H1 (cell line): ENCODE data around the gene SMIM5. TPM values are rescaled to one million over a fixed set of nuclear protein-coding genes. Genes with fewer than 3 reads are reported as not detected.

Experiments used
- CTCF ChIA-PET: fragments of 300-600 bp; sonication (Branson Sonifier 250); formaldehyde crosslinking; loops from one replicate; lab custom pipeline; 2021; ENCODE audit not compliant: partially characterized antibody; lab: Charles Lee
- POLR2A ChIA-PET: fragments of 300-600 bp; sonication (Branson Sonifier 250); formaldehyde crosslinking; loops from one replicate; lab custom pipeline; 2021; ENCODE audit warnings: inconsistent platforms; ENCODE audit not compliant: partially characterized antibody; lab: Charles Lee
- DNase-seq, 2 experiments: peaks; one replicate each; pipeline versions ENCODE4 v3.0.0 to v3.0.0-alpha.2; 2010 to 2022; ENCODE audit warnings: low spot score in 2 of 2, low read depth in 1 of 2, mixed read lengths in 1 of 2
- FAIRE-seq: peaks from 2 replicates; lab custom pipeline; 2011; peaks lifted over from hg19 to GRCh38; lab: Jason Lieb, UNC
- H2AFZ ChIP-seq: 2 replicates; pipeline ENCODE4 v1.8.1; 2012; ENCODE audit warnings: low read length, inconsistent platforms
- H2AK5ac ChIP-seq: 2 replicates; pipeline ENCODE4 v1.6.1; 2013; ENCODE audit warnings: low read depth, low read length
- H2BK120ac ChIP-seq: replicated peaks from 2 replicates; pipeline ENCODE3; 2013; ENCODE audit warnings: low read depth, low read length, inconsistent platforms
- H2BK12ac ChIP-seq: 2 replicates; pipeline ENCODE4 v1.6.1; 2013; ENCODE audit warnings: low read depth, low read length
- H2BK15ac ChIP-seq: 2 replicates; pipeline ENCODE4 v1.6.1; 2013; ENCODE audit warnings: low read length
- H2BK20ac ChIP-seq: 2 replicates; pipeline ENCODE4 v1.6.1; 2013; ENCODE audit warnings: low read length
- H2BK5ac ChIP-seq: 2 replicates; pipeline ENCODE4 v1.6.1; 2013; ENCODE audit warnings: low read depth, low read length
- H3K14ac ChIP-seq: 2 replicates; pipeline ENCODE4 v1.6.1; 2013; ENCODE audit warnings: inconsistent platforms; ENCODE audit not compliant: insufficient read length
- H3K18ac ChIP-seq: 2 replicates; pipeline ENCODE4 v1.6.1; 2013; ENCODE audit warnings: low read length; ENCODE audit errors: extremely low read depth
- H3K23ac ChIP-seq: 2 replicates; pipeline ENCODE4 v1.6.1; 2013; ENCODE audit warnings: inconsistent platforms; ENCODE audit not compliant: insufficient read length
- H3K23me2 ChIP-seq: 2 replicates; pipeline ENCODE4 v1.6.1; 2013; ENCODE audit warnings: low read depth, low read length
- H3K27ac ChIP-seq: 2 replicates; pipeline ENCODE4 v1.6.1; 2011; ENCODE audit warnings: low read depth, low read length, inconsistent platforms
- H3K27me3 ChIP-seq, 4 experiments: replicated peaks in 1 of 4; 1 replicate in 1 of 4; 2 replicates in 3 of 4; pipeline versions ENCODE4 v1.6.1 to v1.8.1; 2011 to 2013; ENCODE audit warnings: low read length in 3 of 4, mild to moderate bottlenecking in 3 of 4, inconsistent platforms in 2 of 4, mixed read lengths in 2 of 4, moderate library complexity in 1 of 4; ENCODE audit not compliant: control insufficient read depth in 3 of 4, insufficient read depth in 3 of 4; ENCODE audit errors: extremely low read depth in 1 of 4
- H3K36me3 ChIP-seq, 4 experiments: 2 replicates each; pipeline versions ENCODE4 v1.6.1 to v1.8.1; 2011 to 2013; ENCODE audit warnings: mild to moderate bottlenecking in 4 of 4, low read length in 3 of 4, moderate library complexity in 2 of 4, control low read depth in 1 of 4, inconsistent platforms in 1 of 4; ENCODE audit not compliant: insufficient read depth in 4 of 4, control insufficient read depth in 2 of 4
- H3K4ac ChIP-seq: replicated peaks from 2 replicates; pipeline ENCODE3; 2013; ENCODE audit warnings: low read length, low read depth, mixed read lengths, inconsistent platforms; ENCODE audit not compliant: insufficient read length
- H3K4me1 ChIP-seq, 4 experiments: replicated peaks in 1 of 4; 1 replicate in 1 of 4; 2 replicates in 3 of 4; pipeline versions ENCODE4 v1.6.1 to v1.8.1; 2011 to 2013; ENCODE audit warnings: low read length in 3 of 4, inconsistent platforms in 2 of 4, mixed read lengths in 1 of 4; ENCODE audit not compliant: insufficient read depth in 4 of 4, control insufficient read depth in 3 of 4
- H3K4me2 ChIP-seq, 2 experiments: 2 replicates each; pipeline versions ENCODE4 v1.6.1 to v1.8.1; 2011 to 2013; ENCODE audit warnings: low read depth in 2 of 2, low read length in 2 of 2, control low read depth in 1 of 2, inconsistent platforms in 1 of 2, mild to moderate bottlenecking in 1 of 2; ENCODE audit not compliant: insufficient read depth in 1 of 2
- H3K4me3 ChIP-seq, 4 experiments: fragments of 200-600, 300-600 bp in 1 of 4; sonication (generic), shearing (Covaris generic), sonication (Bioruptor Twin) in 1 of 4; 2 replicates each; pipeline versions ENCODE4 v1.5.1 to v1.8.1; 2011 to 2016; ENCODE audit warnings: low read length in 4 of 4, low read depth in 3 of 4, control low read depth in 2 of 4, inconsistent platforms in 2 of 4, mild to moderate bottlenecking in 2 of 4, mixed read lengths in 1 of 4, moderate library complexity in 1 of 4; ENCODE audit not compliant: insufficient read depth in 2 of 4; ENCODE audit errors: extremely low read depth in 1 of 4
- H3K56ac ChIP-seq: replicated peaks from 2 replicates; pipeline ENCODE3; 2013; ENCODE audit warnings: low read depth, mild to moderate bottlenecking, mixed read lengths, low read length, inconsistent platforms; ENCODE audit not compliant: insufficient read length
- H3K79me1 ChIP-seq: 2 replicates; pipeline ENCODE4 v1.6.1; 2013; ENCODE audit warnings: low read depth, low read length, control low read depth
- H3K79me2 ChIP-seq, 2 experiments: 2 replicates each; pipeline versions ENCODE4 v1.6.1 to v1.8.1; 2012 to 2013; ENCODE audit warnings: low read length in 2 of 2, mild to moderate bottlenecking in 2 of 2, inconsistent platforms in 1 of 2; ENCODE audit not compliant: insufficient read depth in 2 of 2, control insufficient read depth in 1 of 2
- H3K9ac ChIP-seq, 4 experiments: replicated peaks in 1 of 4; 1 replicate in 1 of 4; 2 replicates in 3 of 4; pipeline versions ENCODE4 v1.6.1 to v1.8.1; 2011 to 2013; ENCODE audit warnings: low read depth in 3 of 4, low read length in 3 of 4, control low read depth in 2 of 4, mild to moderate bottlenecking in 2 of 4, moderate library complexity in 2 of 4, inconsistent platforms in 1 of 4; ENCODE audit errors: extremely low read depth in 1 of 4
- H3K9me3 ChIP-seq, 2 experiments: 2 replicates each; pipeline versions ENCODE4 v1.6.1 to v1.8.1; 2012 to 2013; ENCODE audit warnings: mild to moderate bottlenecking in 2 of 2, moderate library complexity in 2 of 2, control low read depth in 1 of 2, inconsistent platforms in 1 of 2, low read depth in 1 of 2, low read length in 1 of 2, mixed read lengths in 1 of 2; ENCODE audit not compliant: insufficient read depth in 2 of 2
- H4K20me1 ChIP-seq, 2 experiments: replicated peaks in 1 of 2; 2 replicates each; pipeline versions ENCODE3 to v1.8.1; 2011 to 2013; ENCODE audit warnings: inconsistent platforms in 2 of 2, low read length in 2 of 2, mild to moderate bottlenecking in 1 of 2; ENCODE audit not compliant: insufficient read depth in 2 of 2, control insufficient read depth in 1 of 2
- H4K5ac ChIP-seq: 2 replicates; pipeline ENCODE4 v1.6.1; 2013; ENCODE audit warnings: low read length, low read depth, mixed read lengths, inconsistent platforms; ENCODE audit not compliant: insufficient read length
- H4K8ac ChIP-seq: 2 replicates; pipeline ENCODE4 v1.8.0; 2013; ENCODE audit warnings: mild to moderate bottlenecking, moderate library complexity, low read length, inconsistent platforms; ENCODE audit not compliant: insufficient read depth; ENCODE audit errors: extremely low read depth
- H4K91ac ChIP-seq: replicated peaks from 2 replicates; pipeline ENCODE3; 2013; ENCODE audit warnings: low read length, mixed read lengths, inconsistent platforms; ENCODE audit not compliant: insufficient read length
- EGR1 ChIP-seq: IDR thresholded peaks from 2 replicates; pipeline ENCODE4 v1.6.1; 2011; ENCODE audit warnings: low read depth, low read length, borderline replicate concordance
- JUN ChIP-seq: IDR thresholded peaks from 2 replicates; pipeline ENCODE4 v1.6.1; 2011; ENCODE audit warnings: low read depth, mild to moderate bottlenecking, improper control_type of control experiment, low read length
- NRF1 ChIP-seq: IDR thresholded peaks from 2 replicates; pipeline ENCODE4 v1.6.1; 2011; ENCODE audit warnings: mild to moderate bottlenecking, low read depth, low read length, improper control_type of control experiment
- RAD21 ChIP-seq, 2 experiments: IDR thresholded peaks in 1 of 2; conservative IDR thresholded peaks in 1 of 2; 2 replicates each; pipeline ENCODE4 v1.6.1; 2011; ENCODE audit warnings: low read depth in 2 of 2, low read length in 2 of 2, improper control_type of control experiment in 1 of 2, inconsistent platforms in 1 of 2, mild to moderate bottlenecking in 1 of 2, moderate library complexity in 1 of 2
- SIN3A ChIP-seq, 2 experiments: IDR thresholded peaks in 1 of 2; conservative IDR thresholded peaks in 1 of 2; 2 replicates each; pipeline ENCODE4 v1.6.1; 2011 to 2012; ENCODE audit warnings: low read length in 2 of 2, improper control_type of control experiment in 1 of 2, low read depth in 1 of 2, mild to moderate bottlenecking in 1 of 2
- WGBS, 2 experiments: shearing (Covaris generic) in 1 of 2; methylation state at CpG; one replicate each; pipeline versions ENCODE4 v1.1.6 to v1.1.7; 2013 to 2015; ENCODE audit warnings: low lambda C conversion rate in 2 of 2, mixed read lengths in 2 of 2, inconsistent platforms in 1 of 2, low coverage in 1 of 2, missing lambda C conversion rate in 1 of 2; ENCODE audit not compliant: insufficient replicate concordance in 2 of 2, insufficient coverage in 1 of 2, insufficient read length in 1 of 2; ENCODE audit errors: extremely low coverage in 1 of 2, missing lambda C conversion rate in 1 of 2; 5-methylcytosine and 5-hydroxymethylcytosine counted together
- polyA plus RNA-seq, 7 experiments: library from polyadenylated mRNA; depleted of rRNA in 3 of 7; stranded (reverse) in 5 of 7; unstranded in 2 of 7; fragments of >200 nt in 5 of 7; fragments of 200-250 nt in 2 of 7; gene quantifications; 1 replicate in 5 of 7; 2 replicates in 1 of 7; 4 replicates in 1 of 7; pipeline versions ENCODE4 v1.2.1 to v1.2.3, GENCODE V29; 2011 to 2013; ENCODE audit warnings: missing spikeins in 2 of 7, mixed read lengths in 2 of 7
- total RNA-seq: library from RNA; stranded (reverse); fragmentation: NEBNext Ultra II Directional; extraction: Animal tissue kit (Norgen Biotek cat#: 25700); gene quantifications from 2 replicates; pipeline ENCODE4 v1.2.1, GENCODE V29; 2021
- TF ChIP-seq, protein P1 (sequence below): IDR thresholded peaks from 2 replicates; pipeline ENCODE4 v1.6.1; 2012; ENCODE audit warnings: inconsistent platforms
- TF ChIP-seq, protein P2 (sequence below), 3 experiments: IDR thresholded peaks; 1 replicate in 2 of 3; 2 replicates in 1 of 3; pipeline versions ENCODE4 v1.5.1 to v1.6.1; 2011; ENCODE audit warnings: low read length in 3 of 3, mild to moderate bottlenecking in 3 of 3, inconsistent platforms in 2 of 3, low read depth in 1 of 3, moderate library complexity in 1 of 3; ENCODE audit not compliant: insufficient read depth in 1 of 3; ENCODE audit errors: control extremely low read depth in 1 of 3

Gene SMIM5
- total and polyA plus RNA-seq, 2 of the 8 experiments (the other 6 are each of a cell fraction or from before 2014, with no cell fraction given), result not detected

DNA sequence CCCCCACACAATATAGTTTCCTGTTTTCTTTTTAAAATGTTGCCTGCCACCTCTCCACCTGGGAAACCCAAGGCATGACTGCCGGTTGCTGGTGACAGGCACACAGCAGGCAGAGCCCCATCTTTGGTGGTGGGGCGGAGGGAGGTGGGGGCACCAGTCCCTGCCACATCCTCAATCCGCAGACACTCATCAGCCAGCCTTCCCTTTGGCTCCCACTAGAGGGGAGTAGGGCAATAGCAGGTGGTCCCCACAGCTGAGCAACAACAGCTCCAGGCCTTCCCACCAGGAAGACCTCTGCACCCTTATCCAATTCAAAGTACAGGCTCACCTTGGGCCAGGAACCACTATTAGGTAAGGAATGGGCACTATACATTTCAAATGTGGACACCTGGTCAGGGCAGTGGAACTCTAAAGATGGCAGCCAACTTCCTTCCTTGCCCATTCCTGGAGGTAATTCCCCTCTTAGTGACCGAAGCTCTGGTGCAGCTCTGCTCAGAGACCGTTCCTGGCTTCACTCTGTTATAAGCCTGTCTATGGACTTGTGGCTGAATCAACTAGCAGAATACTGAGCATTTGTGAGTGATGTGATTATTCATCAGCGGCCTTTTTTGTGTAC, 19.8 kb downstream of the SMIM5 start:
- Histone ChIP-seq H2BK120ac (no peak overlapping the region), H3K27ac (no peak overlapping the region), H3K9ac (no peak overlapping the region; a peak in 1 of 7 replicates), H2BK20ac (no peak overlapping the region), H2AFZ (no peak overlapping the region), H2BK12ac (no peak overlapping the region), H2BK5ac (no peak overlapping the region), H3K9me3 (no peaks in the 10 kb centered on the region), H3K23me2 (no peaks in the 10 kb centered on the region), H3K14ac (no peak overlapping the region), H4K8ac (no peak overlapping the region), H2AK5ac (no peak overlapping the region), H3K79me1 (no peaks in the 10 kb centered on the region), H4K5ac (no peak overlapping the region), H3K4me3 (no peak overlapping the region), H3K79me2 (no peaks in the 10 kb centered on the region), H3K4me2 (no peak overlapping the region), H4K20me1 (peaks cover 0 to 5% of the 10 kb centered on the region in 2 experiments), H3K4me1 (no peaks in the 10 kb centered on the region), H3K27me3 (no peaks in the 10 kb centered on the region), H4K91ac (no peak overlapping the region), H3K56ac (no peak overlapping the region), H3K4ac (no peak overlapping the region), H2BK15ac (no peak overlapping the region), H3K18ac (no peak overlapping the region), H3K23ac (no peak overlapping the region), H3K36me3 (peaks cover 6 to 36% (median 11%) of the 10 kb centered on the region in 4 experiments; a peak in 7 of 8 replicates)
- ChIA-PET POLR2A (interaction anchor here (0.8 to 2.8 kb wide), 5 partner anchors 14 to 154 kb away, joined by 3 to 12 read pairs (median 4); partner anchors contain the start of genes RECQL5 and SAP30BP), CTCF (interaction anchor here (0.7 to 51.0 kb wide), 15 partner anchors 9 to 124 kb away, joined by 3 to 2200 read pairs (median 8); partner anchors contain the start of genes GALK1, ITGB4, RECQL5 and SAP30BP)
- TF ChIP-seq, protein P1, sequence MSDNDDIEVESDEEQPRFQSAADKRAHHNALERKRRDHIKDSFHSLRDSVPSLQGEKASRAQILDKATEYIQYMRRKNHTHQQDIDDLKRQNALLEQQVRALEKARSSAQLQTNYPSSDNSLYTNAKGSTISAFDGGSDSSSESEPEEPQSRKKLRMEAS, result 0 out of 2 replicates have a peak, but pooled peaks have one; percentile 11
- TF ChIP-seq EGR1 (no peak), JUN (no peak), SIN3A (conservative IDR thresholded peaks at IDR 0.05 in 1 of 2, IDR thresholded peaks at IDR 0.05 in 1 of 2; ENCODE audit: low read depth in 1 of 2, low read length in 2 of 2) (0 out of 4 replicates have a peak, but pooled peaks of 1 of the 2 experiments have one; percentile 27), NRF1 (no peak), RAD21 (IDR thresholded peaks at IDR 0.05 in 1 of 2, conservative IDR thresholded peaks at IDR 0.05 in 1 of 2; ENCODE audit: low read depth in 2 of 2, low read length in 2 of 2) (peak; percentile 69 to 77)
- TF ChIP-seq, protein P2, sequence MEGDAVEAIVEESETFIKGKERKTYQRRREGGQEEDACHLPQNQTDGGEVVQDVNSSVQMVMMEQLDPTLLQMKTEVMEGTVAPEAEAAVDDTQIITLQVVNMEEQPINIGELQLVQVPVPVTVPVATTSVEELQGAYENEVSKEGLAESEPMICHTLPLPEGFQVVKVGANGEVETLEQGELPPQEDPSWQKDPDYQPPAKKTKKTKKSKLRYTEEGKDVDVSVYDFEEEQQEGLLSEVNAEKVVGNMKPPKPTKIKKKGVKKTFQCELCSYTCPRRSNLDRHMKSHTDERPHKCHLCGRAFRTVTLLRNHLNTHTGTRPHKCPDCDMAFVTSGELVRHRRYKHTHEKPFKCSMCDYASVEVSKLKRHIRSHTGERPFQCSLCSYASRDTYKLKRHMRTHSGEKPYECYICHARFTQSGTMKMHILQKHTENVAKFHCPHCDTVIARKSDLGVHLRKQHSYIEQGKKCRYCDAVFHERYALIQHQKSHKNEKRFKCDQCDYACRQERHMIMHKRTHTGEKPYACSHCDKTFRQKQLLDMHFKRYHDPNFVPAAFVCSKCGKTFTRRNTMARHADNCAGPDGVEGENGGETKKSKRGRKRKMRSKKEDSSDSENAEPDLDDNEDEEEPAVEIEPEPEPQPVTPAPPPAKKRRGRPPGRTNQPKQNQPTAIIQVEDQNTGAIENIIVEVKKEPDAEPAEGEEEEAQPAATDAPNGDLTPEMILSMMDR (IDR thresholded peaks at IDR 0.05; ENCODE audit: control extremely low read depth in 1 of 3, insufficient read depth in 1 of 3, low read depth in 1 of 3, low read length in 3 of 3), result peak; percentile 92 to 94 (median 93)
- WGBS, 2 experiments, result 63% methylated on average over 6 of the region's 6 CpGs; no CpG with 5 or more reads in 1 of the 2 experiments
- DNase-seq, result peak in 1 of 2 experiments; percentile 77
- FAIRE-seq, result peak; percentile 86
